Gastroesophageal sphincter (tissue), 2 donors: Measurements from ENCODE around the gene FAM9C.

Source experiments
- EP300 ChIP-seq: sonication (generic); formaldehyde crosslinking; IDR thresholded peaks from one replicate; pipeline ENCODE4 v1.6.1; 2017; ENCODE audit warnings: antibody characterized with exemption, mild to moderate bottlenecking
- POLR2AphosphoS5 ChIP-seq: sonication (generic); formaldehyde crosslinking; IDR thresholded peaks from one replicate; pipeline ENCODE4 v1.6.1; 2017; ENCODE audit warnings: antibody characterized with exemption

- TF ChIP-seq POLR2AphosphoS5, result no peak
- no peak for TF ChIP-seq EP300
Observed at GRCh38 chrX:13082206-13083065, 38.0 kb upstream of the FAM9C start.
